Stimulated activated CD8-positive, alpha-beta memory T cell treated with anti-CD3 and anti-CD28 coated beads, Interleukin-15, amount 100 ng/mL, for 24 hours (primary cell): ENCODE data around the gene PDE8A.
A peak's percentile ranks its signal among the peaks of the same experiment; 100 is the strongest.
"Not testable (repeated sequence)": the region's sequence is repeated elsewhere in the genome, so short reads cannot be mapped to it uniquely, and the experiment has no call there.

Experiments
- DNase-seq: peaks from one replicate; pipeline ENCODE4 v3.0.0-alpha.2; 2020; ENCODE audit warnings: low read depth

PDE8A gene

GRCh38 chr15:84960391-84961113, 21.1 kb upstream of the PDE8A start:
- no peak for DNase-seq

GRCh38 chr15:84961114-84961452, 20.6 kb upstream of the PDE8A start:
- no peak for DNase-seq

DNA sequence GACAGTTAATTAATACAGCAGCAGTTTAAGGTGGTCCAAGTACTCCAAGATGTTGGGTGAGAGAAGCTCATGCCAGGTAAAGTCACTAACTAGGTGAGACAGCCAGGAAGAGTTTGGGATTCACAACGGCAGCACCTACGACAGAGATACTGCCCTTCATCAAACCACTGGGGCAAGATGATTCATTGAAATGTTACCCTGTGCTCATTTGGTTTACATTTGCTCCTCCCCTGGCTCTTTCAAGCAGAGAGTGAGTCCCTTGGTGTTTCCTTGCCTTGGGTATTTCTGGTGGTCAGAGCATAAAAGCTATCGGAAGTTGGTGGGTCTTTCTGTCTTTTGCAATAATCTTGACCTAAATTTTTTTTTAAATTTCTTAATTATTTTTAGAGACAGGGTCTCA, 19.9 kb upstream of the PDE8A start:
- DNase-seq: no peak

- no peak for DNase-seq
Observed at GRCh38 chr15:84962955-84963354, 18.7 kb upstream of the PDE8A start.

DNA sequence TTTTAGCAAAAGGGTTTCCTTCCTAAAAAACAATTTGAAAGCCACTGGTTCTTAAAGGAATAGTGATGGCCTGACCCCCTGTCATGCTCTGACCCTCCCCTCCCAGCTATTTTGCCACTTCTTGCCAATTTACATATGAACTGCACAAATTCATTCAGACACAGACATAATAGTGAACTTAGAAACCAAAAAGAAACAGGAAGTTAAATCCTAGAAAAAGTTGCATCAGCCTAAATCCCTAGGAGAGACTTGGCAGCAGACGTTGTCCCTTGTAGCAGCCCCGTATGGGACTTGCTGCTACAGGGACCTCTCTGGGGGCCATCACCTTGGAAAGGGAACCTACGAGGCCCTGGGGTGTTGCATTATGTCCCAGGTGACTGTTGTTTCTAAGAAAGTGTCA, 14.3 kb upstream of the PDE8A start:
- DNase-seq: no peak

DNA sequence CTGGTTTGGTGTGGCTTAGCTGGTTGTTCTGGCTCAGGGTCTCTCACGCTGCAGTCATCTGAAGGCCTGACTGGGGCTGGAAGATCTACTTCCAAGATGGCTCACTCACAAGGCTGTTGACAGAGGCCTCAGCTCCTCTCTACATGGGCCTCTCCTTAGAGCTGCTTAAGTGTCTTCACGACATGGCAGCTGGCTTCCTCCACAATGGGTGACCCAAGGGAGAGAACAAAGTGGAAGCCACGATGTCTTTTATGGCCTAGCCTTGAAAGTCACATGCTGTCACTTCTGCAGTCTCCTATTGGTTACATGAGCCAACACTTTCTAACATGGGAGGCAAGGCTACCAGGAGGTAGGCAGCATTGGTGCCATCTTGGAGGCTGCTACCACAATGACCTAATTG, 13.4 kb upstream of the PDE8A start:
- no peak for DNase-seq

DNA sequence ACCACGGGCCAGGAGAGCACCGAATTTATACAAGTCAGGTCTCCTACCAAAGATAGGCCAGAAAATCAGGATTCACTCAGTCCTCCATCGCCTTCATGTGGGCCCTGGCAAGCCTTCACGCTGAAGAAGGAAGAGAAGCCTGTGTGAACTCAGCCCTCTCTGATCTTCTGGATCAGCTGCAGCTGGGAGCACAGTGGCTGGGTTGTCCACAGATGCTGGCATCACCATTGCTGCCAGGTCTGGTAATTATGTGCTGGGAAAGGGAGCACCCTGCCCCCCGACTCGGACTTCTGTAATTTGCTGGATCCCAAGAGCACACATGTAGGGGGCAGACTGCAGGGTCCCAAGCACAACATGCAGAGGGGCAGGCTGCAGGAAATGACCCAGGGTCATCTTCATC, 12.4 kb upstream of the PDE8A start:
- no peak for DNase-seq

GRCh38 chr15:84970843-84971242, 10.8 kb upstream of the PDE8A start:
- DNase-seq: no peak

- DNase-seq: no peak
Observed at GRCh38 chr15:84973492-84974460, 7.9 kb upstream of the PDE8A start.

- no peak for DNase-seq
Observed at GRCh38 chr15:84975871-84976351, 5.7 kb upstream of the PDE8A start.

- no peak for DNase-seq
Observed at GRCh38 chr15:84976746-84977345, 4.8 kb upstream of the PDE8A start.

DNA sequence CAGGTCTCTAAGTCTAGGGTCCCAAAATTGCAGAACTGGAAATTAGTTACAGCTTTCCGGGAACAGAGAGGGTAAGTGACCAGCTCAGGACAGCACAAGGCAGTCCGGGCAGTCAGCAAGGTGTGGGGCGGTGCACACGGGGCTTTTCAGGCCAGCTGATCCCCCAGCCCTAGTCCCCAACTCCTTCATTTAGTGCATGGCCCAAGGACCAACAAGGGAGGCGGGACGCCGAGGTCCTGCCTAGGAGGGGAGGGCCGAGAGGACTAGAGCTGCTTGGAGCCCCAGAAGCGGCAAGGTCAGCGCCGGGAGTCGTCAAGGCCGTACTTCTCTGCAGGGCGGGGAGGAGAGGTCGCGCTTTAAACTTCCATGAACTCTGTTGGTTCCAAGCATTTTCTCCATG, 2.0 kb upstream of the PDE8A start:
- DNase-seq: no peak

GRCh38 chr15:84980196-84981053, 1.2 kb upstream of the PDE8A start:
- peak; percentile 67 for DNase-seq

DNA sequence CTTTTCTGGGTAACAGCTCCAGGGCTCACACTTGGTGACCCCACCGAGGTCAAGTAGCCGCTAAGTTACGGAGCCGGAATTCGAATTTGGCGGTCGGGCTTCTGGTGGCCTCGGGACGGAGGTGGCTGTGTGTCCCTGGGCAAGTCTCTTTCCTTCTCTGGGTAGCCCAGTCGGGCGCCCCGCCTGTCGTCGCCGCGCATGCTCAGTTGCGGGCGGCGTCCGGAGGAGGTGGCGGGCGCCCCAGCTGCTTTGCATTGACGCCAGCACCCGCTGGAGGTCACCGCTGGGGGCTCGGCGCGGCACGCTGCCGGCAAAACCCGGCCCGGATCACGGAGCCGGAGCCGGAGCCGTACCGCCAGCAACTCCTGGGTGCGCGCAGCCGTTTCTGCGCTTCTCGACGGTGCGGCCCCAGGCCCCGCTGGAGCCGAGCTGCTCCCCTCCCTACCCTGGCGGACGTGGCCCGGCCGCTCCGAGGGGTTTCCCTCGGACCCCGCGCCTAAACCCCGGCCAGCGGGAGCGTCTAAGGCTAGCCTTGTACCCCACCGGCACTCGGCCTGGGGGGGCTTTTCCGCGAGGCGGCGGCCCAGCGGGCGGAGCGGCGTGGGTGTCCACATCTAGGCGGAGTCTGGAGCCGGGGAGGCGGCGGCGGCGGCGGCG, 474 bp upstream of the PDE8A start:
- peak; percentile 94 for DNase-seq

GRCh38 chr15:84982301-84982920, 755 bp downstream of the PDE8A start:
- peak; percentile 19 for DNase-seq

DNA sequence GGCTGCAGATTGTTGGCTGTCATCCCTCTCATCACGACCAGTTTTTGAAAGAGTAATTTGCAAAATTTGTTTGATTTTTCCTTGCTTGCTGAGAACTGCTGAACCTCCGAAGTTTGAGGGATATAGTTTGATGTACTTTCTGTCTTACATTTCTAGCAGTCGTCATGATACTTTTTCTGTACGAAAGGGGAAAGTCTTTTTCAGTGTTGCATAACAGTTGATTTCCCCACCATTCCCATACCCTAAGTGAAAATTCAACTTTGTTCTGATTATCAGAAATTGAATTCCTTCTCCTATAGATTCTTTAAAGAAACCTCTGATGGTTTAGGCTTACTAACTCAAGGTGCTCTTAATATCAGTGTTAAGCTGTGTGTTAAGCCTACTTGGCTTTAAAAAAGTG, 1.6 kb downstream of the PDE8A start:
- no peak for DNase-seq

GRCh38 chr15:84983711-84984110, 2.1 kb downstream of the PDE8A start:
- DNase-seq: no peak

DNA sequence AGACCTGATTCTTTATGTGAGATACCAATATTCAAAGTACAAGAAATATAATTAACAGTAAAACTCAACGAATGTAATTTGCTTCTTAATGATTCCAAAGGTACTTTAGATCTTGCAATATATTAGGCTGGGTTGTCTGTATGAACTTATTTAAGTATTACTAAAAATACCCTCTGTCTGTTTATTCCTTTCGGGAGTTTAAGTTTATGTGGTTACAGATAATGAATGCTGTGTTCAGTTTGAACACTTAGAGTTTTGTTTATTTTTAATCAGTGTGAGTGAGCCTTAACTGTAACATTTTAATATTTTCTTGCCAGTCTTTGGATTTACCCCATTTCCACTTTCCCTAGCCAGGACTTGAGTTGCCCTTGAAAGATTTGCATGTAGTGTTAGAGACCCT, 3.5 kb downstream of the PDE8A start:
- DNase-seq: no peak

- DNase-seq: not testable (repeated sequence)
Observed at GRCh38 chr15:84987351-84987750, 5.7 kb downstream of the PDE8A start.

GRCh38 chr15:84987949-84988624, 6.4 kb downstream of the PDE8A start:
- no peak for DNase-seq
